HG03135 (cell line): ENCODE measurements around the gene PABPN1L.

Experiments used
- ATAC-seq: cut with Tn5 transposase; IDR thresholded peaks from one replicate; pipeline ENCODE4 v1.9.1; 2021; ENCODE audit warnings: mild to moderate bottlenecking, moderate library complexity; ENCODE audit not compliant: unreplicated experiment

PABPN1L gene

GRCh38 chr16:88866151-88866920 lies at the start of gene PABPN1L:
Gene PABPN1L (minus strand): TSS chr16:88866660. CDS start chr16:88866606, 54 bp downstream.
- no peak for ATAC-seq

- no peak for ATAC-seq
These were observed 49.3 kb upstream of the PABPN1L start for GRCh38 chr16:88915639-88916327.

GRCh38 chr16:88914750-88915368 lies 48.4 kb upstream of the PABPN1L start:
- ATAC-seq: no peak

GRCh38 chr16:88913870-88914269 lies 47.4 kb upstream of the PABPN1L start:
- no peak for ATAC-seq

GRCh38 chr16:88913001-88913612 lies 46.6 kb upstream of the PABPN1L start:
- no peak for ATAC-seq

- no peak for ATAC-seq
These were observed 46.1 kb upstream of the PABPN1L start for GRCh38 chr16:88912556-88912955.

GRCh38 chr16:88911946-88912310 lies 45.5 kb upstream of the PABPN1L start:
- ATAC-seq: no peak

- no peak for ATAC-seq
These were observed 44.9 kb upstream of the PABPN1L start for GRCh38 chr16:88911136-88911945.

- ATAC-seq: no peak
These were observed 44.0 kb upstream of the PABPN1L start for GRCh38 chr16:88910284-88911135.

- no peak for ATAC-seq
These were observed 43.2 kb upstream of the PABPN1L start for GRCh38 chr16:88909431-88910210.

- ATAC-seq: no peak
These were observed 41.8 kb upstream of the PABPN1L start for GRCh38 chr16:88908307-88908706.

- ATAC-seq: no peak
These were observed 41.3 kb upstream of the PABPN1L start for GRCh38 chr16:88907768-88908167.

GRCh38 chr16:88906535-88907105 lies 40.2 kb upstream of the PABPN1L start:
- no peak for ATAC-seq

- ATAC-seq: no peak
These were observed 39.6 kb upstream of the PABPN1L start for GRCh38 chr16:88906020-88906419.

GRCh38 chr16:88905563-88905962 lies 39.1 kb upstream of the PABPN1L start:
- ATAC-seq: no peak

GRCh38 chr16:88904676-88905365 lies 38.4 kb upstream of the PABPN1L start:
- ATAC-seq: no peak

GRCh38 chr16:88903267-88903666 lies 36.8 kb upstream of the PABPN1L start:
- ATAC-seq: no peak

GRCh38 chr16:88902744-88903143 lies 36.3 kb upstream of the PABPN1L start:
- no peak for ATAC-seq
